HTR-8/SVneo (cell line): ENCODE data around the gene HOXD11.
A peak's percentile ranks its signal among the peaks of the same experiment; 100 is the strongest.

ENCODE experiments used
- DNase-seq: peaks from one replicate; pipeline ENCODE4 v3.0.0; 2011; ENCODE audit warnings: low spot score, mixed read lengths; ENCODE audit not compliant: insufficient read length
- FAIRE-seq: peaks from 2 replicates; lab custom pipeline; 2011; peaks lifted over from hg19 to GRCh38; lab: Jason Lieb, UNC

HOXD11 gene

DNA sequence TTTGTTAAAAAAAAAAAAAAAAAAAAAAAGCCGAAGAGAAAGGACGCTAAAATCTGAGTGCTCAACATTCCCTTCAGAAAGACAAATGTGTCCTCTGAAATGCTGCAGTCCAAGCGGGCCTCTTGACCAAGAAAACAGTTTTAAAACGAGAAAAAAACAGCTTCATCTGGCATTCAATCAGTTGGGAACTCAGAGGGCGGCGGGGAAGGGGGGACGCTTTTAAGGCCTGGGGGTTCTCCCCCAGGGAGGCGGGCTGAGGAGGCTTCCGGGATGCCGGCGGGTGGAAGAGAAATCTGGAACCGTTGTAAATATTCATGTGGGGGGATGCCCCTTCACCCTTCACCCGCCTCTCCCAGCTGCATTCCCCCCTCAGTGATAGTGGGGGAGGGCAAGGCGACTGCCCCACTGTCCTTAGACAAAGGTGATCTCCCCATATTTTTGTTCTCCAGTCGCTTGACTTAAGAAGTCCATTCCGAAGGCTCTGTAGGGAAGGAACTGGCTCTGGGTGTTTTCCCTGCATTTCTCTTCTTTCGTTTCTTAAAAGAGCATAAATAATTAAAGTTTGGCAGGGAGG, 3.3 kb upstream of the HOXD11 start:
- no peak for DNase-seq
- no peak for FAIRE-seq

DNA sequence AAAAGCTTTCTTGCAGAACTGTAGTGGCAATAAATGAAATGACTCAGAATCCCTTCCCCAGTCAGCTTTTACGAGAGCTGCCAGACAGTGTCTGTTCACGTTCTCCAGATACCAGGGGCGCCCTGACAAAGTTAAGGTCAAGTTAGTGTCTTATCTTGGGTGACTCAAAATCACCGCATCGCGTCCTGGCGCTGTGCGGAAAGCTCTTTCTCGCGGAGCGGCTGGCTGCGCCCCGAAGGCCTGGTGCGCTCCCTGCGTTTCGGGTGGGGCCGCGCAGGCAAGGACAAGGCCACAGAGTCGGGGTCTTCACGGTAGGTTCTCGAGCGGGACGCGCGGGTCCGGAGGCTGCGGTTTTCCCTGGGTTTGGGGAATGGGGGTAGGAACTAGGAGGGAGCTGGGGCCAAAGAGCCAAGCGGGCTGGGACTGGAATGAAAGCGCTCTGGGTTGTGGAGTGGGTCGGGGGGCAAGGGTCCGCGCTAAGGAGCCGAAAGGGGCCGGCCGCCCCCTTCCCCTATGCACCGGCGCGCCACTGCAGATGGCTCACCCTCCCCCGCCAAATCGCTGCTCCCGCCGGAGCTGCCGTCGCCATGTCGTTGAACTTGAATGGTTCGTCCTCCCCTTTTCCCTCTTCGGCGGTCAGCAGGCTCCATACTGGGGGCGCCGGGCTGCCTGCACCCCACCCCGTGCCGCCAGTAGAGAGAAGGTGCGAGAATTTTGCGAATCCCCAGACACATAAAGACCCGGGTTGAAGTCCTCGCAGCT, 2.6 kb upstream of the HOXD11 start:
- no peak for FAIRE-seq

DNA sequence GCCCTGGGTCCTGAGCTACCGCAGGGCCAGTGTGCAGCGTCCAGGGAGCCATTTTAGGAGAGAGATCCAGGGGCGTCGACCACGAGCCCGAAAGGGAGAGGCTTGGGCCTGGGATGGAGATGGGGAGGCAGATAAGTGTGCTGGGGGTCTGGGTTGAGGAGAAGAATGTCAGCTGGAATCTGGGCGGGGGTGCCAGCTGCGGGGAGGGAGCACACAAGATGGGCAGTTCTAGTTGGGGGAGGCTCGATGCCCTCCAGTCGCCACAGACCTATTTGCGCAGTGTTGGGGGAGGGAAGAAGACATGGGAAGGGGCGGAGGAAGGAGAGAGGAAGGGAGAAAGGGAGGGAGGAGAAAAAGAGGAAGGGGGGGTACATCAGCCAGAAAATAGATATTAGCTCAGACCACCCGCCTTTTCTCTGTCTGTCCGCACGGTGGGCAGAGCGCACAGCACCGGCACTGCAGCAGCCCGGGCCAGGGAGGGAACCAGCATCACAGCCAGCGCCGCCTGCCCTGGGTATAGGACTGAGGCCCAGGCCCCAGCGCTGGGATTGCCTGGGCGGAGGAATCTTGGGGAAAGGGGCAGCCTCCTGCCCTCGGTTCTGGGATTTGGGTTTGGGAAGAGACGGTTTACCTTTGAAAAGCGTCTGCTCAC, 1.9 kb upstream of the HOXD11 start:
- FAIRE-seq: no peak
- DNase-seq: no peak

More for the DNA sequence above, 2.6 kb upstream of the HOXD11 start:
- peak; percentile 74 for DNase-seq

DNA sequence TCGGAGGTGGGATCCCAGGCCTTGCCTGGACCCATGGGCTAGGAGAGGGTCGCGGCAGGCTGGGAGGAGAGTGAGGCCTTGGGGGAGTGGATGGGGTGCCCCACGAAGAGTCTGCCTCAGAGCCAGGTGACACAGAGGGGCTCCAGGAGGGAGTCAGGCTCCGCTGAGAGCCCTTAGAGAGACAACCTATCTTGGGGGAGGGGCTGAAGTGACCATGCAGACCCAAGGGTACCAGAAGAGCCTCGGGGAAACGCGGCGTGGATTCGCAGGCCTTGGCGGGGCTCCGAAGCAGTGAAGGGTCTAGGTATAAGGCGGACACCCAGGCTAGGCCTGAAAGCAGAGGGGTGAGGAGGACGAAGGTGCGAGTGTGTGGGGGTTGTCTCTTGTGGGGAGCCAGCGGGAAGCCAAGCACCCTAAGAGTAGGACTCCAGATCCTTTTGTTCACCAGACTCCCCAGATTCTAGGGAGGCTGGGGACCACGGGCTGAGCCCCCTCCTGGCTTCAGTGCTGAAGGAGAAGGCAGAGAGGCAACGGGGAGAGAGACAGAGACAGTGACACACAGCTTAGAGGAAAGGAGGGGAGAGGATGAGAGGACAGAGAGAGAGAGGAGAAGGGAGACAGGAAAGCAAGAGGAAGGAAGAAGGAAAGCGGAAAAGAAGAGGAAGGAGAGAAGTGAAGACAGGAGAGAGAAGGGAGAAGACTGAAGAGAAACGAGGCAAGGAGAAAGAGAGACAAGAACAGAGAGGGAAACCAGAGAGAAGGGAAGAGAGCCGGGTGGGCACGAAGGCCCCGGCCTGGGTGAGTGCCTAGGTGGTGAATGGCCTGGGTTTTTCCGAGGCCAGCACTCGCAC, 1.1 kb upstream of the HOXD11 start:
- DNase-seq (no peak), FAIRE-seq (no peak)

DNA sequence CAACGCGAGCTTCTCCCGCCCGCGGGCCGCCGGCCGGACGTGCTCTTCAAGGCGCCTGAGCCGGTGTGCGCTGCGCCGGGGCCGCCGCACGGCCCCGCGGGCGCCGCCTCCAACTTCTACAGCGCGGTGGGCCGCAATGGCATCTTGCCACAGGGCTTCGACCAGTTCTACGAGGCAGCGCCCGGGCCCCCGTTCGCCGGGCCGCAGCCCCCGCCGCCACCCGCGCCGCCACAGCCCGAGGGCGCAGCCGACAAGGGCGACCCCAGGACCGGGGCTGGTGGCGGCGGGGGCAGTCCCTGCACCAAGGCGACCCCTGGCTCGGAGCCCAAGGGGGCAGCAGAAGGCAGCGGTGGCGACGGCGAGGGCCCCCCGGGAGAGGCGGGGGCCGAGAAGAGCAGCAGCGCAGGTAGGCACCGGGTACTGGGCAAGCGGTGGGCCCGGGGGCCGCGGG, 676 bp downstream of the HOXD11 start:
- DNase-seq: no peak
- FAIRE-seq: no peak

DNA sequence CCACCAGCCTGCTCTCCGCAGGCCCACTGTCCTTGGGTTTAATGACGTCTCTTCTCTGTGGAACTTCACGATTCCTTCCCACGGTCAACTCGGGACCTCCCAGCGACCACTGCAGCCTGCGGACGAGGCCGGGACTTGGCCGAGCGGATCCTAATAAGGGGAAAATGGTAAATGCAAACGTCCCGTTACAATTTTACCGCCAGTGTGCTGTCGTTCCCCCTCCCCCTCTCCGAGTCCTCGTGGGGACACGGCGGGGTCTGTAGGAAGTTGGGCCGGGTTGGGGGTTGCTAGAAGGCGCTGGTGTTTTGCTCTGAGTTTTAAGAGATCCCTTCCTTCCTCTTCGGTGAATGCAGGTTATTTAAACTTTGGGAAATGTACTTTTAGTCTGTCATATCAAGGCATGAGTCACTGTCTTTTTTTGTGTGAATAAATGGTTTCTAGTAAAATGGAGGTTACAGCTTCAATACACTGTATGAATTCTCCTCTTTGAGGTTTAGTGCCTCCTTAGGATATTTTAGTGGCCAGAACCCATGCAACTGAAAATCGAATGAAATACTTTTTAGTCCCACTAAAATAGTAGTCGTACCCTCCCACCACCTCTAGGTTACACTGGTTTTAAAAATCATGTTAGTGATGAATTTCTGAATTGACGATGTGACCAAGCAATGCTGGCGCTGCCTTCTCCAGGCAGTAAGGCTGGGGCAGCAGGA, 2.3 kb downstream of the HOXD11 start:
- DNase-seq: no peak
- no peak for FAIRE-seq

DNA sequence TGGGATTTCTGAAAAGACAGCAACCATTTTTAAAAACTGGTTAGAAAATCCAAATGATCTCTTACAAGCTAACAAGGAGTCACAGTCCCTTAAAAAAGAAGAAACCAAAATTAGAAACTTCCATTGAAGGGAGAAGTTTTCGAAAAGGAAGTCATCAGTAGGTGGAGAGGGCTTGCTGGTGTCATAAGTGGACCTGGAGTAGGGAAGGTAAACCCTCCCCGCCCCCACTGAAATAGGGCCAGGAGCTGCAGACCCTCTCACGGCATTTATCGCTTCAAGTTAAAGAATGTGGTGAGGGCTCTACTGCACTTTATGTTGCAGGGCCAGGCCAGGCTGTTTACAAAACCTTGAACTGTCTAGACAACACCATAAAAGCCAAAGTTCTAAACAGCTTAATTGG, 2.9 kb downstream of the HOXD11 start:
- FAIRE-seq: no peak
- no peak for DNase-seq

DNA sequence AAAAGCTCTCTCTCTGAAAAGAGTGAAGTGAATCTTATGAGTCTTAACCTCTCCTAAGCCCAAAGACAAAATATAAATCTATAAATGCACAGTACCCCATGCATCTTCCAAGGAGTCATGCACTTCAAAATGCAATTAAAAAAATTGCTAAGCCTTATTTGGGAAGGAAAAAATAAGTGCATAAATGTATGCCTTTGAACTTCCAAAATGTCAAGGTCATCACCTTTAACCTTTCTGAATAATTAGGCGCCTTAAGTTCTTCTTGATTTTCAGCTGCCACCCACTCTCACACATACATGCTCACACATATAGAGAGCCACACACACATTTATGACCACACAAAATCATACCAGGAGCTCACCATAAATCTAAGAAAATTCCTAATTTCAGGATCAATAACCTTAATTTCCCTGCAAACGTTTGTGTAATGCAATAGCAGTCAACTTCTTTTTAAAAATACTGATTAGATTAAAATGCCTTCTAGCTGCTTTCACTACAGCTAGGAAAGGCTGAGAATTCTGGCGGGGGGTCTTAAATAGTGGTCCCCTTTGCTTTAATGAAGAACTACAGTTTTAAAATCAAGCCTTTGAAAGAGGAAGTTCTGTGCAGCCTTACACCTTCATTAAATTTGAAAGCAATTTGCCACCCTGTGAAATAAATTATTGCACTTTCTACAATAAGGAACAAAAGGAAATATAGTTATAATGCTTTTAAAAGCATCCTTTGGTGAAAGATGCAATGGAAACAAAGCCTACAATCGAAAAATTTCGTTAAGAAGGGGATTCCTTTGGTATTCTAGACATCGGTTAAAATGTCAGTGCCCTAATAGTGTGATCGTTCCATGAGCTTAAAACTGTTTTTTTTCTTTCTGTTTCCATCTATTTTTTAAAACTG, 3.6 kb downstream of the HOXD11 start:
- FAIRE-seq (no peak), DNase-seq (no peak)

DNA sequence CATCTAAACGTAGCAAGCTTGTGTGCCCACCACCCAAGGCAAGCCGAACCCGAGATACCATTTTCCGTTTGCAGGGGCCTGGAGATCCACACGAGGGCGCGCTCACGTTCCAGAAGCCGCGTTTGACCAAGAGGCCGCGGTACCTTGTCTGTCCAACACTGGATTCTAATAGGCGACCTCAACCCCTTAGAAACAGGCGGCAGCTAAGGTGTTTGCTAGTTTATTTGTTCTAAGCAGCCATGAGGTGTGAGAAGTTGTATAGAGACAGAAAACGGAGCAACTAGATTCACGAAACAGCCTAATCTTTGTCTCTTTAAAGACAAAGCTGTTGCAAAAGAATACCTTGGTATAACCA, 4.2 kb downstream of the HOXD11 start:
- DNase-seq: peak; percentile 57
- peak; percentile 13 for FAIRE-seq

DNA sequence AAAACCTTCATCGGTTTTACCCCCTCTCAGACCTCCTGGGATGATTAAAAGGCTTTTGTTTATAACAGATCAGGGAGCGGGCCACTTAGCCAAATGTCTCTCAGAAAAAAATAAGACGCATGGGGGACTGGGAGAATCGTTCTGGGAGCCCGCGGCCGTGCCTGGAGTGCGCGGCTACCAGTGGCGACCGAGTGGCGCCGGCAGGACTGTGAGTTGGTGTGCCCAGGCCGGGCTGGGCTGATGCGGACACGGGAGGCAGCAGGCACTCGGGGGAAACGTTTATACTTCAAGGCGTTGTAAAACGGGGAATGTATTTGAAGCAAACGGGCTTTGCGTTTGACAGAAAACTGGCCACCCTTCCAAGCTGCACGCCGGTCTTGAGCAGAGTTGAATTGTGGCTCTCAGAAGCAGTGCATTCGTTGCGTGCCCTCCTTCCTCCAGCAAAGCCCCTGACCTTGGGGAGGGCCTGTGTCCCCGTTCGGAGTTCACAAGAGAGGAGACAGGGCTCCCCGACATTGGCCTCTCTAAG, 4.8 kb downstream of the HOXD11 start:
- DNase-seq: no peak
- FAIRE-seq: no peak

DNA sequence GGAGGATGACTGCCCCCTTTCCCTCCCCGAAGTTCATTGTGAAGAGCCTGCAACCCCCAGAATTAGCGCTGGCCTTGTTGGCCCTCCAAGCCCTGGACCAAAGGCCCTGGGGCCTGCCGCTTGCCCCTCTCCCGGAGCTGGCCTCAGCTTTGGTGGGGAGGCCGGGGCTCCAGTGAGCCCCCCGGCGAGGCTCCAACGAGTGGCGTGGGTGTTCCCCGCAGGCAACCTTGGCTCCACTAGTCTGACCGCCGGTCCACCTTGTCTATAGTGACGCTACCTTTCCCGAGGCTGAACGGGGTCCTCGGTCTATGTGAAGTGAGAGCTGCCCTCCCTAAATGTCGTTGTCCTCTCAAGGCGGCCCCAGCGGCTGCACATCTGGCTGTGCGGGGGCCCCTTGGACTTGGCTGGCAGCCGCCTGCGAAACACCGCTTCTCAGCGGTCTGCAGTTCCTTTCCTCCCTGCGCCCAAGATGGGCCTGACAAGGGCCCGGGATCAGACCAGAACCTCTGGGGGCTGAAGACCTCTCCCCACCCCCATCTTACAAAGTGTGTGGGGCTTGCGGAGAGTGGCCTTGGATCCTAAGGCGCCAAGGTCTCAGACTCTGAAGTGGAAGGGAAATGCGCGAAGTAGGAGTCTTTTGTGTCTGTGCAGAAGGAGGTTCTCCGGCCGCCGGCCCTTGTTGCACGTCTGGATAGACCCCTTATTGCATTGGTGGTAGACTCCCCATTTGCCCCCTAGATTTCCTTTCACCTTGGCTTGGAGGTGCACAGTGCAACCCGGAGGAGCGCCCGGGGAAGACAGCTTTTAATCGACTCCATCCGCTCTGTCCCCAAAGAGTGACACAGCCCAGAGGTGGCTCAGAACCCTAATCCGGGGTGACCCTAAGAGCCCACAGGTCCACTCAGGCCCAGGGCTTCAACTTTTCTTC, 5.6 kb downstream of the HOXD11 start:
- DNase-seq: no peak
- no peak for FAIRE-seq

DNA sequence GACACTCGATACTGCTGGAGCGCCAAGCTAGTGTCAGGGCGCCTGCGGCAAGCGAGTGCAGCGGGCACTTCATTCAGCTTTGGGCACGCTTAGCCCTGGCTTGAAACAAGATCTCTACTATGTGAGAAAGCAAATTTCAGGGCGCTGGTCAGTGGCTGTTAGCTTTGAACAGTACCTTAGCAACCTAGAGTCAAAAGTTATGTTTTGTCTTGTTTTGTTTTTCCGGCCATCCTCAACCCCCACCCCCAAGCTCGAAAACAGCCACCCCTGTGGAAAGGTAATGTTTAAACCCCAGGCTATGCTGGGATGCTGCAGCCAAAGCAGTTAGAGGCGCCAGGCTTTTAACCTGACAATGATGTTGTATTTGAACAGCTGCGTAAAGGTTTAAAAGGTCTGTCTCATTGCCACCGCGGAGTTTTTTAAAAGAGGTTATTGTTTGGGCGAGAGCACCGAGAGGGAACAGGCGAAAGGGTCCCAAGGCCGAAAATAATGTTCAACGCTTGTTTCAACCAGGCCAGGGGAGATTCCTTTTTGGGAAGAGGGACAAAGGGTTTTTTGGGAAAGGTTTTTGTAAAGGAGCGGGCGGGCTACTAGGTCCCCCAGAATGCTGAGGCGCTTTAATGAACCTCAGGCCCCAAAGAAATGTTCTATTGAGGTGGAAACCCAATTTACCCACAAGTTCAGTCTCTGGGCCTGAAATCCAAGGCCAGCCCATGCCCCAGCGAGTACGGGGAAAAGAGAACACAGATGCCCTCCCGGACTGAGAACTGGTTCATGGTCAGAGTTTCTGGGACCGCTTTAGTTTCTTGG, 7.2 kb downstream of the HOXD11 start:
- FAIRE-seq (no peak), DNase-seq (no peak)

DNA sequence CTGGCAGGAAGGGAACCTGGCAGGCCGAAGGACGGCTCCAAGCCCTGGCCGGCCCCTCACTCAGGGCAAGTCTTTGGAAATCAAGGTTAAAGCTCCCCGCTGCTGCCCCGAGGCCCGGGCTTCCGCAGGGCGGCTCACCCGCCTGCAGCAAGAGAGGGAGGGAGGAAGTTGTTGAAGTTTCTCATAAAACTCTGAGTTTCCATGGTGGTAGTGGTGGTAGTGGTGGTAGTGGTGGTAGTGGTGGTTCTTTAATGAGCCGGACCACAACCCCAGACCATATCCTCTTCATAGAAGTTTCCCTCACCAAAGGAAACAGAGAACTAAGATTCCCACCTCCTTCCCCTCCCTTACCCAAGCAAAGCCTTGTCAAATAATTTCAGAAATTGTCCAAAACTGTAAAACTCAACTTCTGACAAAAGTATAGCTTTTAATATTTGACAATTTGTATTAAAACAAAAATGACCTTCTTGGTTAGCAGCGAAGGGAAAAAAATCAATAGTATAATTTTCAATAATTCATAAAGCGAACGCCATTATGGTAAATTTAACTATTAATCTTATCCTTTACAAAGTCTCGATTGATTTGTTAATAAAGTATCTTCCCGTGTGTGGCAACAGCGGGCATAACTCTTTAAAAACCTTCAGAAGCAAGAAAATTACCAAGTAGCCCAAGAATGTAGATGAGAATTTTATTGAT, 8.0 kb downstream of the HOXD11 start:
- FAIRE-seq (no peak), DNase-seq (no peak)

DNA sequence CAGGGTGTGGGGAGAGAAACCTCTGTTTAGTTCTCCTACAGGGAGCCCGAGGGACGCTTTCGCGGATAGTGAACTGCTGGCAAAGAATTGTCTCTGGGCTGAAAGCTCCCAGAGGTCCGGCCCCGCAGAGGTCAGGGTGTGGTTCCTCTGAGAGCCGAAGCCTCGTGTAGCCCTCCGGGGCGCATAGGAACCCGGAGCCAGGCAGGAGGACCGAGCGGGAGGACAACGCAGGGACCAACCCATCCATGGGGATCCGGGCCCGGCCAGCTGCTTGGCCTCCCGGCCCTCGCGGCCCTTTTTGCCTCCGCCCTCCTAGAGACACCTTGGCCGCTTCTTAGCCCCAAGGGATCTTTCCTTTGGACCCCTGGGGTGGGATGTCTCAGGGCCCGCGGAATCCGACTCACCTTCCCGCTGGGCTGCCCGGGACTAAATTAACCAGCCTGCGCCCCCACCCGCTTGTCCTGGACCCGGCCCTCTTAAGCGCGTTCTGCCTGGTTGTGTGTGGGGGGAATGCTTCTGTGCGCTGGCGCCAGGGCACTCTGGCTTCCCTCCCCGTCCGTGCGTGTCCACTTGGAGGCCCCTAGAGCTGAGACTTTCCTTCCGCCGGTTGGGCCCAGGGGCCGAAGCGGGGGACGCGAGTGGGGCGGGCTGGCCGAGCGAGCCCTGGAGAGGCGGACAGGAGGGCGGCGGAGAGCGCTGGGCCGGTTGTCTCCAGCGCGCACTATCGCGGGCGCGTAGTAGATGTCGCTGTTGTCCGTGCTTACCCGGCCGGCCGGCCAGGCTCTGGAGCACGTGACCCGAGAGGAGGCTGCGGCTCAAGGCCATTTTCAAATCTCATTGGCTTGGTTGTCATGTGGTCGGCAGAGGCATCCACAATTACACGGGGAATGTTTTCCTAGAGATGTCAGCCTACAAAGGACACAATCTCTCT, 9.1 kb downstream of the HOXD11 start, which contains the start of gene HOXD10:
Gene HOXD10 (plus strand): TSS at position 896 of the 931 bp plus-strand sequence. CDS start 56 bp downstream, outside the sequence.
- DNase-seq (no peak), FAIRE-seq (no peak)

DNA sequence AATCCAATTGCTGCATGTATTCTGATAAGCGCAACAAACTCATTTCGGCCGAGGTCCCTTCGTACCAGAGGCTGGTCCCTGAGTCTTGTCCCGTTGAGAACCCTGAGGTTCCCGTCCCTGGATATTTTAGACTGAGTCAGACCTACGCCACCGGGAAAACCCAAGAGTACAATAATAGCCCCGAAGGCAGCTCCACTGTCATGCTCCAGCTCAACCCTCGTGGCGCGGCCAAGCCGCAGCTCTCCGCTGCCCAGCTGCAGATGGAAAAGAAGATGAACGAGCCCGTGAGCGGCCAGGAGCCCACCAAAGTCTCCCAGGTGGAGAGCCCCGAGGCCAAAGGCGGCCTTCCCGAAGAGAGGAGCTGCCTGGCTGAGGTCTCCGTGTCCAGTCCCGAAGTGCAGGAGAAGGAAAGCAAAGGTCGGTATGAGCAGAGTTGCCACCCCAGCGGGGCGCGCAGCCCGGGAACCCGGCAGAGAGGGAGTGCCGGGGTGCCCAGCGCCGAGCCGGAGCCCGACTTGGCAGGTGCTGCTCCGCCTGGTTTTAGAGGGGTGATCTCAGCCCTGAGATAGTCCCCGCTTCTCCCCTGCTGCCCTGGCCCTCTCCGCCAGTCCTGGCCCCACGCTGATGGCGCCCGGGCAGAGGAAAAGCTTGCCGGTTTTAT, 10.2 kb downstream of the HOXD11 start:
- FAIRE-seq (no peak), DNase-seq (no peak)
